H1 (cell line): ENCODE results near the gene SP8. TPM values are rescaled to one million over a fixed set of nuclear protein-coding genes. Genes with fewer than 3 reads are reported as not detected.

Source experiments
- polyA plus RNA-seq, 7 experiments: library from polyadenylated mRNA; depleted of rRNA in 3 of 7; stranded (reverse) in 5 of 7; unstranded in 2 of 7; fragments of >200 nt in 5 of 7; fragments of 200-250 nt in 2 of 7; gene quantifications; 1 replicate in 5 of 7; 2 replicates in 1 of 7; 4 replicates in 1 of 7; pipeline versions ENCODE4 v1.2.1 to v1.2.3, GENCODE V29; 2011 to 2013; ENCODE audit warnings: missing spikeins in 2 of 7, mixed read lengths in 2 of 7
- total RNA-seq: library from RNA; stranded (reverse); fragmentation: NEBNext Ultra II Directional; extraction: Animal tissue kit (Norgen Biotek cat#: 25700); gene quantifications from 2 replicates; pipeline ENCODE4 v1.2.1, GENCODE V29; 2021

SP8 gene
- total and polyA plus RNA-seq, 2 of the 8 experiments (the other 6 are each of a cell fraction or from before 2014, with no cell fraction given): 11.3 to 12.0 TPM

Other genes starting within 250 kb of the SP8 start
- not detected in 2 replicates for gene ABCB5, start 171.2 kb downstream of the SP8 start, total RNA-seq
- not detected in 2 replicates for gene ABCB5, start 171.2 kb downstream of the SP8 start, polyA plus RNA-seq (2011; rRNA removed)